ENCODE measurements around the gene AP3S1.

The AP3S1 gene

GRCh38 chr5:115812372-115812771, 29.4 kb upstream of the AP3S1 start:
- no peak for TF ChIP-seq CTCF (IDR thresholded peaks at IDR 0.05; ENCODE audit: borderline replicate concordance, insufficient read depth, low read depth, low read length)
- no peak overlapping the region for H3K4me3 ChIP-seq (ENCODE audit: low read depth, low read length)

- H3K4me3 ChIP-seq (ENCODE audit: low read depth, low read length) = no peak overlapping the region
- no peak for TF ChIP-seq CTCF (IDR thresholded peaks at IDR 0.05; ENCODE audit: borderline replicate concordance, insufficient read depth, low read depth, low read length)
Observed at GRCh38 chr5:115813719-115814118, 28.0 kb upstream of the AP3S1 start.

- H3K4me3 ChIP-seq (ENCODE audit: low read depth, low read length) = no peak overlapping the region
- no peak for TF ChIP-seq CTCF (IDR thresholded peaks at IDR 0.05; ENCODE audit: borderline replicate concordance, insufficient read depth, low read depth, low read length)
Observed at GRCh38 chr5:115815006-115815692, 26.6 kb upstream of the AP3S1 start.

- H3K4me3 ChIP-seq (ENCODE audit: low read depth, low read length) = no peak overlapping the region
- no peak for TF ChIP-seq CTCF (IDR thresholded peaks at IDR 0.05; ENCODE audit: borderline replicate concordance, insufficient read depth, low read depth, low read length)
Observed at GRCh38 chr5:115815693-115816225, 26.0 kb upstream of the AP3S1 start.

GRCh38 chr5:115816226-115817081, 25.3 kb upstream of the AP3S1 start, which contains the start of gene CDO1:
Gene CDO1, minus strand, starts transcription at chr5:115816659. Its CDS starts 262 bp downstream, at chr5:115816397.
- TF ChIP-seq CTCF (IDR thresholded peaks at IDR 0.05; ENCODE audit: borderline replicate concordance, insufficient read depth, low read depth, low read length) = no peak
- H3K4me3 ChIP-seq (ENCODE audit: low read depth, low read length) = peak within 1 kb of the TSS; percentile 12

- TF ChIP-seq CTCF (IDR thresholded peaks at IDR 0.05; ENCODE audit: borderline replicate concordance, insufficient read depth, low read depth, low read length) = no peak
- no peak overlapping the region for H3K4me3 ChIP-seq (ENCODE audit: low read depth, low read length)
Observed at GRCh38 chr5:115817386-115817785, 24.3 kb upstream of the AP3S1 start.
